NCI-H146 treated with DMSO at 0.1 percent for 48 hours (cell line): ENCODE data around the gene POU4F2.
"Not testable (repeated sequence)": the region's sequence is repeated elsewhere in the genome, so short reads cannot be mapped to it uniquely, and the experiment has no call there.

Experiments
- DNase-seq: peaks from one replicate; lab custom pipeline; 2025; ENCODE audit not compliant: unreplicated experiment; lab: John Stamatoyannopoulos, UW

POU4F2 gene

DNA sequence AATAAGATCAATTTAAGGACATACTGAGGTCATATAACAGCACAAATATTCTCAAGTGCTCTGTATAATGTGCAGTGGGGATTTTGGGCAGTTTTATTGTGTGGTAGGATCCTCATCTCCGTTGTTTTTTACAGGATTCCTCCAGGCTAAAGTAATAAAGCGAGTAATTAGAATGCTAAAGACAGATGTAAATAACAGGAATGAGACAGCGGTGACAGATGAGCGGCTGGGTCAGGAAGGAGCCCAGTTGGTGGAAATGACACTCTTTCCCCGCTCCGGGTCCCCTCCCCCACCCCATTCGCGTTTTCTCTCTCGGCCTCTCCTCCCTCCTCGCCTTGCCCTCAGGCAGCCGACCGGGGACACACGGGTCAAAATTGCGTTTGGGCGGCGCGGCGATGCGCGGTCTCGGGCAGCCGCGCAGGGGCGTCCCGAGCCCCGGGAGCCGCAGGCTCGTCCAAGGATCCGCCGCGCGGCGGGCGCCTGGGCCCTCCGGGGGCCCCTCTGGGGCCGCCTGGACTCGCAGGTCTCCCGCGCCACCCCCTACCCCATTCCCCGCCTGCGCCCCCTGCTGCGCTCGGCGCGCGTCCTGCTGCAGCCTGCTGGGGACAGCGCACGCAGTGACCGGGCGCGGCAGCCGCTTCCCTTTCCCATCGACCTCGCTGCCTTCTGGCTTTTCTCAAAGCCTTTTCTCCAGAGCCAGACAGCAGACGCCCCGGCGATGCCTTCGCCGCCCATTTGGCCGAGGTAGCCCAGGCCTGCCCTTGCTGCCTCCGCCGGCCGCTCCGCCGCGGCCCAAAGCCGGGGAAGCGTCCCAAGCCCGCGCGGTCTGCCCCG, 16.2 kb downstream of the POU4F2 start:
- DNase-seq: no peak

DNA sequence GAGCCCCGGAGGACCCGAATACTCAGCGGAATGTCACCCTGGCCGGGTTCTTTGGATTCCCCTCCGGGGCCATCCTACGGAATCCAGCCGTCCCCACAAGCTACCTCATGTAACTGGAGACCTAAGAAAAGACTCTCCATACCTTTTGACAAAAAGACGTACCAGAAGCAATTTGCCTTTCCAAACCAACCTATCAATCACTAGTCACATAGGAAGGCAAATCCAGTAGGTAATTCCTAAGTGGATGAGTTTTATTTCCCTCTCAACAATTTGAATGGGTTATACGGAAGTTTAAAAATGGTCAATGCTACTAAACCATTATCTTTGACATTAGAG, 16.8 kb downstream of the POU4F2 start:
- no peak for DNase-seq

DNA sequence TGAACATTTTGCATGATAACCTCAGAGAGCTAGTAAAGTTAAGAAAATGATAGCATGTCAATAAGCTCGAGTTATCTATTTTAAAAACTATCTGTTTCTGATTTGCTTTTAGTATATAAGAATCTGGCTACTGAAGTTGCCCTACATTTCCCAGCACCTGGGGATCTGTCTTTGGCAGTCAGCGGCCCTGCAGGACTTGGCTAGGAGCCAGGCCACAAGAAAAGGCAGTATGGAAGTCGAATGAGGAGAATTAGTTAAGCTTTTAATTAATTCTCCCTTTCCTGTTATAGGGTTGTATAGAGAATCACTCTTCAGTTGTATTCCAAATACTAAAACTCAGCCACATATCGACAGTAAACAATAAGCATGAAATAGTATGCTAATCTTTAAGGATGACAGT, 22.7 kb downstream of the POU4F2 start:
- no peak for DNase-seq

DNA sequence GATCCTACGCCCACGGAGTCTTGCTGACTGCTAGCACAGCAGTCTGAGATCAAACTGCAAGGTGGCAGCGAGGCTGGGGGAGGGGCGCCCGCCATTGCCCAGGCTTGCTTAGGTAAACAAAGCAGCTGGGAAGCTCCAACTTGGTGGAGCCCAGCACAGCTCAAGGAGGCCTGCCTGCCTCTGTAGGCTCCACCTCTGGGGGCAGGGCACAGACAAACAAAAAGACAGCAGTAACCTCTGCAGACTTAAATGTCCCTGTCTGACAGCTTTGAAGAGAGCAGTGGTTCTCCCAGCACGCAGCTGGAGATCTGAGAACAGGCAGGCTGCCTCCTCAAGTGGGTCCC, 25.2 kb downstream of the POU4F2 start:
- DNase-seq: not testable (repeated sequence)

DNA sequence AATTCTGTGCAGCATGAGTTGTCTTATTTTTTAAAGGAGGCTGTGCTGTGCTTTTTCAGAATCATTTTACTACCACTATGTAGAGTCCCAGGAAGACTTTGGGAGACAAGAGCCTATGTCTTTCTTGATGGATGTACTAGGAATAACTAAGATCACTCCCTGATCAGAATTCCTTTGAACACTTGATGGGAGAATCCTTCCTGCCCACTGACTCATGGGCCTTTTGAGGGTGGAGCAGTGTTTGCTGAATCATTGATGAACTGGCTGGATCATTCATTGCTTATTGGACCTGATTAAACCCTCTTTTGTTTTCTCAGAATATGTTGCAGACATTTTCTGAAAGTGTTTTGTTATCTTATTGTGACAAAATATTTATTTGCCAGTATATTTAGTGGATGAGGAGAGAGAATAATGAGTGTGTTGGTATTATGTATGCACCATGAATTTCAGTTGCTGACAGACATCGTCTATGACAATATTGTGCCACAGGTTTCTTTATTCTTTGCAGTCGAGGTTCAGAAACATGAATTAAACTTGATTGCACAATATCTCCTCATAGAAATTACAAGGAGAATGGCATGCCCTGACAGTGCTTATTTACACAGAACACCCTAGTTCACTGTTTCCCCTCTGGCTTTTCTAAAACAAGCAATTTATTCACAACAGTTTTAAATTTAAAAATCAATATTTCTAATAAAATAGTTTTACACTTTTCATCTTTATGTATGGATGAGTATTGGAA, 36.3 kb downstream of the POU4F2 start:
- DNase-seq: no peak
